Keratinocyte (primary cell): ENCODE results near the gene CEP95. TPM values are rescaled to one million over a fixed set of nuclear protein-coding genes. Genes with fewer than 3 reads are reported as not detected.

Experiments
- DNase-seq: peaks from one replicate; pipeline ENCODE4 v3.0.0-alpha.2; 2011; ENCODE audit warnings: low read depth, missing footprints, low spot score
- FAIRE-seq: peaks from 2 replicates; lab custom pipeline; 2011; peaks lifted over from hg19 to GRCh38; lab: Jason Lieb, UNC
- H2AFZ ChIP-seq: 2 replicates; pipeline ENCODE4 v1.6.0; 2012; ENCODE audit warnings: low read length, control low read depth, inconsistent platforms; ENCODE audit not compliant: control insufficient read depth
- H3K27ac ChIP-seq: 2 replicates; pipeline ENCODE4 v1.5.1; 2011; ENCODE audit warnings: low read length; ENCODE audit not compliant: control insufficient read depth, insufficient read depth
- H3K27me3 ChIP-seq: 3 replicates; pipeline ENCODE4 v1.6.0; 2011; ENCODE audit warnings: low read length; ENCODE audit not compliant: control insufficient read depth, insufficient read depth; ENCODE audit errors: extremely low read depth
- H3K36me3 ChIP-seq, 2 experiments: 2 replicates in 1 of 2; 3 replicates in 1 of 2; pipeline ENCODE4 v1.5.1; 2011; ENCODE audit warnings: low read length in 2 of 2, mild to moderate bottlenecking in 1 of 2; ENCODE audit not compliant: control insufficient read depth in 2 of 2, insufficient read depth in 2 of 2; ENCODE audit errors: extremely low read depth in 1 of 2
- H3K4me1 ChIP-seq: 3 replicates; pipeline ENCODE4 v1.5.1; 2011; ENCODE audit warnings: low read length; ENCODE audit not compliant: control insufficient read depth, insufficient read depth; ENCODE audit errors: extremely low read depth
- H3K4me2 ChIP-seq: 3 replicates; pipeline ENCODE4 v1.6.0; 2011; ENCODE audit warnings: low read depth, low read length; ENCODE audit not compliant: control insufficient read depth, insufficient read depth; ENCODE audit errors: extremely low read depth
- H3K4me3 ChIP-seq, 3 experiments: fragments of 200-600 bp in 1 of 3; sonication (generic) in 1 of 3; 2 replicates in 2 of 3; 3 replicates in 1 of 3; pipeline ENCODE4 v1.5.1; 2011 to 2016; ENCODE audit warnings: low read length in 3 of 3, mild to moderate bottlenecking in 3 of 3, control low read depth in 2 of 3, inconsistent platforms in 1 of 3, low read depth in 1 of 3, mixed read lengths in 1 of 3, mixed run types in 1 of 3, moderate library complexity in 1 of 3; ENCODE audit not compliant: control insufficient read depth in 2 of 3, insufficient read depth in 2 of 3; ENCODE audit errors: extremely low read depth in 1 of 3
- H3K79me2 ChIP-seq: 2 replicates; pipeline ENCODE4 v1.6.0; 2012; ENCODE audit warnings: low read length; ENCODE audit not compliant: control insufficient read depth, insufficient read depth
- H3K9ac ChIP-seq: 3 replicates; pipeline ENCODE4 v1.6.0; 2011; ENCODE audit warnings: low read length; ENCODE audit not compliant: control insufficient read depth, insufficient read depth; ENCODE audit errors: extremely low read depth
- H3K9me1 ChIP-seq: 3 replicates; pipeline ENCODE4 v1.6.0; 2011; ENCODE audit warnings: low read length; ENCODE audit not compliant: control insufficient read depth, insufficient read depth; ENCODE audit errors: extremely low read depth
- H3K9me3 ChIP-seq: 2 replicates; pipeline ENCODE4 v1.5.1; 2012; ENCODE audit warnings: low read depth, low read length; ENCODE audit not compliant: control insufficient read depth
- H4K20me1 ChIP-seq: 3 replicates; pipeline ENCODE4 v1.6.0; 2011; ENCODE audit warnings: low read length; ENCODE audit not compliant: control insufficient read depth, insufficient read depth; ENCODE audit errors: extremely low read depth
- CTCF ChIP-seq, 3 experiments: IDR thresholded peaks in 1 of 3; conservative IDR thresholded peaks in 1 of 3; optimal IDR thresholded peaks in 1 of 3; 2 replicates in 2 of 3; 3 replicates in 1 of 3; pipeline versions ENCODE3 to v1.5.1; 2011; ENCODE audit warnings: low read length in 3 of 3, mild to moderate bottlenecking in 3 of 3, moderate library complexity in 2 of 3, control low read depth in 1 of 3, inconsistent platforms in 1 of 3; ENCODE audit not compliant: insufficient read depth in 2 of 3; ENCODE audit errors: extremely low read depth in 1 of 3
- EZH2 ChIP-seq: IDR thresholded peaks from one replicate; pipeline ENCODE4 v1.6.1; 2012; ENCODE audit warnings: inconsistent platforms, mild to moderate bottlenecking, low read length, moderate library complexity
- dilution Hi-C: fragments of 300-500 bp; cut with MboI; formaldehyde crosslinking; loops from one replicate; pipeline ENCODE4 v1.7.0; 2020; ENCODE audit warnings: low sequenced_read_pairs; ENCODE audit not compliant: extremely low pct_ligation_motif_present
- polyA plus RNA-seq, 5 experiments: library from polyadenylated mRNA; depleted of rRNA in 3 of 5; stranded (reverse) in 3 of 5; stranded (forward) in 1 of 5; unstranded in 1 of 5; fragments of >200 nt; gene quantifications; 1 replicate in 1 of 5; 2 replicates in 3 of 5; 3 replicates in 1 of 5; pipeline versions ENCODE4 v1.2.1 to v1.2.3, GENCODE V29; 2011 to 2012; ENCODE audit warnings: missing spikeins in 2 of 5, low read depth in 1 of 5, low replicate concordance in 1 of 5

The CEP95 gene
- polyA plus RNA-seq, 1 donor (not counting 4 experiments of a cell fraction or from before 2014, with no cell fraction given): 31.6 TPM

- TF ChIP-seq EZH2 (no peak), CTCF (optimal IDR thresholded peaks at IDR 0.05 in 1 of 3, IDR thresholded peaks at IDR 0.05 in 1 of 3, conservative IDR thresholded peaks at IDR 0.05 in 1 of 3; ENCODE audit: extremely low read depth in 1 of 3, insufficient read depth in 2 of 3, low read length in 3 of 3) (no peak)
- Histone ChIP-seq H3K9me3 (no peaks in the 10 kb centered on the region), H3K4me2 (no peak overlapping the region), H3K27ac (no peak overlapping the region), H3K36me3 (peaks cover 25 to 46% of the 10 kb centered on the region in 2 experiments), H3K79me2 (peaks cover 37% of the 10 kb centered on the region), H3K9ac (no peak overlapping the region), H2AFZ (no peak overlapping the region), H3K4me1 (no peaks in the 10 kb centered on the region), H4K20me1 (peaks cover 9% of the 10 kb centered on the region), H3K9me1 (no peaks in the 10 kb centered on the region), H3K4me3 (no peak overlapping the region), H3K27me3 (no peaks in the 10 kb centered on the region)
- FAIRE-seq (no peak), DNase-seq (no peak)
- dilution Hi-C loops: no loop called here
Observed at GRCh38 chr17:64579917-64580316, 73.1 kb downstream of the CEP95 start.

GRCh38 chr17:64580384-64581315 lies 73.9 kb downstream of the CEP95 start:
- no peak overlapping the region for H3K4me3 ChIP-seq
- DNase-seq (no peak), FAIRE-seq (no peak)
- no peaks in the 10 kb centered on the region for H3K4me1 ChIP-seq
- H4K20me1 ChIP-seq: peaks cover 12% of the 10 kb centered on the region
- no peaks in the 10 kb centered on the region for H3K9me3 ChIP-seq
- TF ChIP-seq CTCF (optimal IDR thresholded peaks at IDR 0.05 in 1 of 3, IDR thresholded peaks at IDR 0.05 in 1 of 3, conservative IDR thresholded peaks at IDR 0.05 in 1 of 3; ENCODE audit: extremely low read depth in 1 of 3, insufficient read depth in 2 of 3, low read length in 3 of 3): no peak
- TF ChIP-seq EZH2: no peak
- no peak overlapping the region for H3K4me2 ChIP-seq
- no peak overlapping the region for H2AFZ ChIP-seq
- H3K27me3 ChIP-seq: no peaks in the 10 kb centered on the region
- no peaks in the 10 kb centered on the region for H3K9me1 ChIP-seq
- dilution Hi-C loops: no loop called here
- peaks cover 39% of the 10 kb centered on the region for H3K79me2 ChIP-seq
- H3K36me3 ChIP-seq: peaks cover 23 to 46% of the 10 kb centered on the region in 2 experiments
- no peak overlapping the region for H3K27ac ChIP-seq
- H3K9ac ChIP-seq: no peak overlapping the region
